ENCODE measurements around the gene DPP6.

DNA sequence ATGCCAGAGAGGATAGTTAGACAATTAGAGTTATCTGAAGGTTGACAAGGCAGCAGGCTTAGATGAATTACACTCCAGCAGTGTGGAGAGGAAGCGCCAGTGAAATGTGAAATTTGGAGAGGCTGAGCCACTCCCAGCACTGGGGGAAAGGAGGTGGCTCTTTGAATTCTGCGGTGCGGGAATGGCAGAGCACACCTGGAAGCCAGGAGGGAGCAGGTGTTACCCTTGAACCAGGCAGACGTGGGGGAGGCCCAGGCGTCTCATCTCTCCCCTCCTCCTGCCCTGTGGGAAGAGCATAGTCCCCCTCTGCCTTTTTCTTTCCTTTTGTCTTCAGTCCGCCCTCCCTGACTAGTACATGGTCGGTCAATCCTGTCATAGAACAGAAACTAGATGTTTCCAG, 203.1 kb downstream of the DPP6 start:
- no peak for TF ChIP-seq POLR2A (IDR thresholded peaks at IDR 0.05)
- TF ChIP-seq, protein P1, sequence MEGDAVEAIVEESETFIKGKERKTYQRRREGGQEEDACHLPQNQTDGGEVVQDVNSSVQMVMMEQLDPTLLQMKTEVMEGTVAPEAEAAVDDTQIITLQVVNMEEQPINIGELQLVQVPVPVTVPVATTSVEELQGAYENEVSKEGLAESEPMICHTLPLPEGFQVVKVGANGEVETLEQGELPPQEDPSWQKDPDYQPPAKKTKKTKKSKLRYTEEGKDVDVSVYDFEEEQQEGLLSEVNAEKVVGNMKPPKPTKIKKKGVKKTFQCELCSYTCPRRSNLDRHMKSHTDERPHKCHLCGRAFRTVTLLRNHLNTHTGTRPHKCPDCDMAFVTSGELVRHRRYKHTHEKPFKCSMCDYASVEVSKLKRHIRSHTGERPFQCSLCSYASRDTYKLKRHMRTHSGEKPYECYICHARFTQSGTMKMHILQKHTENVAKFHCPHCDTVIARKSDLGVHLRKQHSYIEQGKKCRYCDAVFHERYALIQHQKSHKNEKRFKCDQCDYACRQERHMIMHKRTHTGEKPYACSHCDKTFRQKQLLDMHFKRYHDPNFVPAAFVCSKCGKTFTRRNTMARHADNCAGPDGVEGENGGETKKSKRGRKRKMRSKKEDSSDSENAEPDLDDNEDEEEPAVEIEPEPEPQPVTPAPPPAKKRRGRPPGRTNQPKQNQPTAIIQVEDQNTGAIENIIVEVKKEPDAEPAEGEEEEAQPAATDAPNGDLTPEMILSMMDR (IDR thresholded peaks at IDR 0.05): no peak

Measured in Peyer's patch (tissue), 4 donors.